Measurements from ENCODE around the gene MTERF1.
A peak's percentile ranks its signal among the peaks of the same experiment; 100 is the strongest.

MTERF1 gene

DNA sequence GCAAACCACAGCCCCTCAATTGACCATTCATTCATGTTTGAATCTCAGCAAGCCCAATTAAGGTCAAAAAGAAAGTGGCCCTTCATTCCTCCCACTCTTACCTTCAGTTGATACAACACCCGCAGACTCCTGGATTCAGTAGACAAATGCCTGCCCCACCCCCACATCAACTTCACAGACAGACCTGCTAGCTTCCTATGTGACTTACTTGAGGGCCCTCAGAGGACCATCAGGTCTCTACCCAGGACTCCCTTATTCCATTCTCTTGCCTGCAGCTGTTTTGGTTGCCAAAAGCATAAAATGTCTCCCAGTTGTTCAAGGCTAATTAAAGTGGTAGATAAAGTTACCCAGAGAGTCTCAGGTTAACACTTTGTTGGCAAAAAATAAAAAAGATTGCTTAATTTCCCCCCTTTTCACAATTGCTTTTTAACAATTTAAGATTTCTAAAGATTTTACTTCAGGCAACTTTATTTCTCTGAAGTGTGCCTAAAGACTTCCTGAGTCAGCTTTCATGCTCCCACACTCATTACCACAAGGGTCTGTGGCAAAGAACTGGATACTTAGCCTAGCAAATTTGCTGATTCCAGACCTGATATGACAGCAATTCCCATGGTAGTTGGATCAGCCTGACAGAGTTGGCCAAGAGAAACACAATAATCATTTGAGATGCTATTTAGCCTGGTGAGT is 3.3 kb upstream of the MTERF1 start:
- TF ChIP-seq CTCF (IDR thresholded peaks at IDR 0.05; ENCODE audit: low read length, missing control alignments): no peak
- DNase-seq (ENCODE audit: low read depth): no peak
- no peak overlapping the region for H3K4me3 ChIP-seq (replicated peaks; ENCODE audit: low read depth, low read length)

DNA sequence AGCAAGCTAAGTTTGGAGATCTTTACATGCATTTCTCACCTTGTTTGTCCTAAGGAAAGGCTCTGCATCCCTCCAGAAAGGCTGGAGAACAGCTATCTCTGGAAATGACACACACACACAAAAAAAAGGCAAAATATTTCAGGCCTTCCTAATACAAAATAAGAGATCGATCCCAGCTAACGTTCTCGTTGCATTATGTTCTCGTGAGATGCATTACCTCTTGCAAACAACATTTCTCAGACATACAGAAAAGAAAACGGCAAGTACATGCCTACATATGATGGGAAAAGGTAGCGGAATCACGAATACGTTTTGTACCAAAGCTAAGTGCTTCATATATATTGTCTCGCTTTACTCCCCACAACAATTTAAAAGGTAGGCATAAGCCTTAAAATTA is 488 bp downstream of the MTERF1 start:
- DNase-seq (ENCODE audit: low read depth): peak; percentile 14
- no peak for TF ChIP-seq CTCF (IDR thresholded peaks at IDR 0.05; ENCODE audit: low read length, missing control alignments)
- H3K4me3 ChIP-seq (replicated peaks; ENCODE audit: low read depth, low read length): peak overlapping the region; percentile 74

- DNase-seq (ENCODE audit: low read depth): peak; percentile 53
- H3K4me3 ChIP-seq (replicated peaks; ENCODE audit: low read depth, low read length): no peak overlapping the region
- TF ChIP-seq CTCF (IDR thresholded peaks at IDR 0.05; ENCODE audit: low read length, missing control alignments): peak; percentile 55
Observed at GRCh38 chr7:91876391-91877133, 3.9 kb downstream of the MTERF1 start.

GRCh38 chr7:91875851-91876250 is 4.7 kb downstream of the MTERF1 start:
- no peak for TF ChIP-seq CTCF (IDR thresholded peaks at IDR 0.05; ENCODE audit: low read length, missing control alignments)
- peak; percentile 24 for DNase-seq (ENCODE audit: low read depth)
- H3K4me3 ChIP-seq (replicated peaks; ENCODE audit: low read depth, low read length): no peak overlapping the region

- DNase-seq (ENCODE audit: low read depth): no peak
- TF ChIP-seq CTCF (IDR thresholded peaks at IDR 0.05; ENCODE audit: low read length, missing control alignments): no peak
- H3K4me3 ChIP-seq (replicated peaks; ENCODE audit: low read depth, low read length): no peak overlapping the region
Observed at GRCh38 chr7:91872928-91873327, 7.6 kb downstream of the MTERF1 start.

GRCh38 chr7:91872069-91872468 is 8.4 kb downstream of the MTERF1 start:
- no peak for TF ChIP-seq CTCF (IDR thresholded peaks at IDR 0.05; ENCODE audit: low read length, missing control alignments)
- DNase-seq (ENCODE audit: low read depth): no peak
- H3K4me3 ChIP-seq (replicated peaks; ENCODE audit: low read depth, low read length): no peak overlapping the region

Measured in fibroblast of pulmonary artery (primary cell).